Transverse colon (tissue), 4 donors: ENCODE results near the gene UNC5B. TPM values are rescaled to one million over a fixed set of nuclear protein-coding genes. Genes with fewer than 3 reads are reported as not detected.
A peak's percentile ranks its signal among the peaks of the same experiment; 100 is the strongest.

Source experiments
- DNase-seq: peaks from one replicate; pipeline ENCODE4 v3.0.0-alpha.2; 2019
- H3K27ac ChIP-seq, 4 donors: fragments of 200-600 bp; sonication (generic); 2 replicates each; pipeline ENCODE4 v1.5.1; 2016 to 2018; ENCODE audit warnings: inconsistent platforms in 4 of 4
- H3K27me3 ChIP-seq: fragments of 200-600 bp; sonication (generic); 2 replicates; pipeline ENCODE4 v1.5.1; 2017; ENCODE audit warnings: inconsistent platforms
- H3K36me3 ChIP-seq, 4 donors: fragments of 200-600 bp; sonication (generic); 2 replicates each; pipeline ENCODE4 v1.5.1; 2017 to 2019; ENCODE audit warnings: inconsistent platforms in 4 of 4
- H3K4me1 ChIP-seq, 4 donors: fragments of 200-600 bp; sonication (generic); 2 replicates each; pipeline ENCODE4 v1.5.1; 2017 to 2020; ENCODE audit warnings: inconsistent platforms in 4 of 4
- H3K4me3 ChIP-seq, 4 donors: fragments of 200-600 bp; sonication (generic); 1 replicate in 1 of 4; 2 replicates in 3 of 4; pipeline versions ENCODE4 v1.5.1 to v1.6.1; 2017 to 2019; ENCODE audit warnings: inconsistent platforms in 4 of 4
- H3K9me3 ChIP-seq, 2 donors: fragments of 200-600 bp; sonication (generic); 2 replicates each; pipeline ENCODE4 v1.5.1; 2017 to 2019; ENCODE audit warnings: inconsistent platforms in 2 of 2
- CTCF ChIP-seq, 5 experiments: fragments of 200-600 bp in 3 of 5; fragments of 450-650 bp in 2 of 5; sonication (generic) in 3 of 5; IDR thresholded peaks; 1 replicate in 2 of 5; 2 replicates in 3 of 5; pipeline ENCODE4 v1.5.1; 2016 to 2017; ENCODE audit warnings: antibody characterized with exemption in 5 of 5, inconsistent platforms in 3 of 5, mild to moderate bottlenecking in 2 of 5, moderate library complexity in 1 of 5
- EP300 ChIP-seq: sonication (generic); formaldehyde crosslinking; IDR thresholded peaks from one replicate; pipeline ENCODE4 v1.6.1; 2017; ENCODE audit warnings: antibody characterized with exemption, low read depth
- POLR2A ChIP-seq: fragments of 450-650 bp; IDR thresholded peaks from one replicate; pipeline ENCODE4 v1.6.1; 2016; ENCODE audit warnings: antibody characterized with exemption, mild to moderate bottlenecking, moderate library complexity
- POLR2AphosphoS5 ChIP-seq, 3 donors: sonication (generic); formaldehyde crosslinking; IDR thresholded peaks; one replicate each; pipeline ENCODE4 v1.6.1; 2016; ENCODE audit warnings: antibody characterized with exemption in 3 of 3
- whole genome bisulfite sequencing, 2 donors: methylation state at CpG; one replicate each; pipeline ENCODE4 v1.1.5; 2018; ENCODE audit warnings: low coverage in 1 of 2; 5-methylcytosine and 5-hydroxymethylcytosine counted together
- in situ Hi-C, 4 donors: fragments of 200-750 bp; cut with MboI; loops; one replicate each; pipeline versions ENCODE4 v1.15.0 to v1.15.1; 2017; ENCODE audit warnings: low sequenced_read_pairs in 3 of 4, low pct_ligation_motif_present in 1 of 4, low pct_unique_long_range_greater_than_20kb in 1 of 4
- intact Hi-C: fragments of 100-400 bp; cut with DNase I; formaldehyde crosslinking; loops from one replicate; pipeline ENCODE4 v1.15.1; 2023; ENCODE audit warnings: low total_unique reads
- total RNA-seq, 4 donors: library from RNA; depleted of rRNA; stranded (reverse); fragments of >200 nt; gene quantifications; one replicate each; pipeline ENCODE4 v1.1.0, GENCODE V29; 2016

Gene UNC5B
- total RNA-seq, 4 donors from 2014 or later = 12.3 to 74.1 (median 41.2) TPM

DNA sequence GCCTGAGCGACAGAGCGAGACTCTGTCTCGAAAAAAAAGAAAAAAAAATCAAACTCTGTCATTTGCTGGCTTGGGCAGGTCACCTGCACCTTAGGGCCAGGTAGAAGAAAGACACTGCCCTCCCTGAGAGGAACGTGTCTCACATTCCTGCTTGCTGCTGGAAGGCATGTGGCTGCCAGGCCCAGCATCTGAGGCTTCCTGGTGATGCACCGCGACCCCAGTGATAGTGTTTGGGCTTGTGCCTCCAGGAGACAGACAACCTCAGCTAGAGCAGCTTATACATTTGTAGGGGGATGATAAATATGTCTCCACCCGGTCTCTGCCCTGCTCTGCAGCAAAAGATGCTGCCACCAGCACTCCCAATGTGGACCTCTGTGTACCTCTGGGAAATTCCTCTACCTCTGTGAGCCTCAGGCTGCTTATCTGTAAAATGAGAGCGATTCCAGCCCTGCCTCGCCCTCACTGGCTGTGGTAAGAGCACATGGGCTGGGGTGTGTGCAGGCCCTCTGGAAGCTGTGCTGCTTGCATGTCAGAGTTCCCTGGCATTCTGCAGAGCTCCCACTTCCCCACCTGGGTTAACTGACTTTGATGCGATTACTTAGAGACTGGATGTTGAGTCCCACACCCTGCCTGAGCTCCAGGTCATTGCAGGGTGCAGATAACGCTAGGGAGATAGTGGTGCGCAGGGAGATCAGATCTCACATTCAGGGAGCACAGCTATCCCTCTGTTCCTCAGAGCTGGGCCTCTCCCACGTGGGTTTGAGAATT is 126.5 kb downstream of the UNC5B start:
- WGBS, 2 donors = 82 to 100% methylated on average over 3 to 13 of the region's 13 CpGs
- Histone ChIP-seq H3K9me3 (no peaks in the 10 kb centered on the region), H3K4me1 (peaks cover 10 to 28% (median 27%) of the 10 kb centered on the region in 4 donors), H3K27me3 (no peaks in the 10 kb centered on the region), H3K36me3 (no peaks in the 10 kb centered on the region), H3K4me3 (no peak overlapping the region), H3K27ac (no peak overlapping the region)
- in situ Hi-C loops (no loop called here), intact Hi-C loops (no loop called here)
- TF ChIP-seq POLR2A (no peak), EP300 (no peak), POLR2AphosphoS5 (IDR thresholded peaks at IDR 0.05) (no peak), CTCF (IDR thresholded peaks at IDR 0.05) (no peak)
- DNase-seq = no peak

DNA sequence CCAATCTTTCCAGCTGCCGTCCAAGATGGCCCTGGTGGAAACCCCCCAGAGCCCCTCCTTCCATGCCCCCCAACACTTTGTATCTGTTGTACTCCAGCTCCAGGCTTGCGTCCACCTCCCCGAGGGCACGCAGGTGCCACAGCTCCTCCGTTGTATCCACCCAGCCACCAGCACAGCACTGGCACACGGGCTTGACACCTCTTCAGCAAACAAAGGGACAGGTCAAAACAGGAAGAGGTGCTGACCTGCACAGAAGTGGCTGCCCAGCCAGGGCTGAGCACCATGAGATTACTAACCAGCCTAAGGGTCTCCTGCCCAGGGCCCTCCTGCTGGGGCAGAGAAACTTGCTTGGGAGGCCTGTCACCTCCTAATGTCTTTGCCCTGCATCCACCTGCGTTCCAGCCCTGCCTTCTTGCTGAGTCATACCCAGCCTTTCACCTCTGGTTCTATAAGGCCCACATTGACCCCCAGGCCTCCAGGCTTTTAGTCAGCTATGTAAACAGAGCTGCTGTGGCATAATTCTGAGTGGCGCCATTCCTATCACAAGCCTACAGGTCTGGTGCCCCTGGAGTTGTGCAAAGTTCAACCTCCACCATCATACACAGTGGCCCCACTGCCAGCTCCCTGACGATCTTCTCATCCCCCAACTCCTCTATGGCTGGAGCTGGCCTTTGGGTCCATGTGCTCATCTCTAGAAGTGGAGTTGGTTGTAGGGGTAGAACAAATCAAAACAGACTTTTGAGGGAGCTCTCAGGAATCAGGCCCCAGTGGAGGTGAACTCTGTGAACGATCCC is 127.6 kb downstream of the UNC5B start:
- Histone ChIP-seq H3K36me3 (no peaks in the 10 kb centered on the region), H3K27me3 (no peaks in the 10 kb centered on the region), H3K4me3 (no peak overlapping the region), H3K4me1 (peaks cover 10 to 31% (median 29%) of the 10 kb centered on the region in 4 donors), H3K27ac (no peak overlapping the region), H3K9me3 (no peaks in the 10 kb centered on the region)
- TF ChIP-seq POLR2AphosphoS5 (IDR thresholded peaks at IDR 0.05) = peak in 1 of 3 donors; percentile 12
- no peak for TF ChIP-seq POLR2A
- peak; percentile 51 for DNase-seq
- in situ Hi-C loops (no loop called here), intact Hi-C loops (no loop called here)
- WGBS, 2 donors = 77 to 80% methylated on average over 1 to 10 of the region's 10 CpGs

DNA sequence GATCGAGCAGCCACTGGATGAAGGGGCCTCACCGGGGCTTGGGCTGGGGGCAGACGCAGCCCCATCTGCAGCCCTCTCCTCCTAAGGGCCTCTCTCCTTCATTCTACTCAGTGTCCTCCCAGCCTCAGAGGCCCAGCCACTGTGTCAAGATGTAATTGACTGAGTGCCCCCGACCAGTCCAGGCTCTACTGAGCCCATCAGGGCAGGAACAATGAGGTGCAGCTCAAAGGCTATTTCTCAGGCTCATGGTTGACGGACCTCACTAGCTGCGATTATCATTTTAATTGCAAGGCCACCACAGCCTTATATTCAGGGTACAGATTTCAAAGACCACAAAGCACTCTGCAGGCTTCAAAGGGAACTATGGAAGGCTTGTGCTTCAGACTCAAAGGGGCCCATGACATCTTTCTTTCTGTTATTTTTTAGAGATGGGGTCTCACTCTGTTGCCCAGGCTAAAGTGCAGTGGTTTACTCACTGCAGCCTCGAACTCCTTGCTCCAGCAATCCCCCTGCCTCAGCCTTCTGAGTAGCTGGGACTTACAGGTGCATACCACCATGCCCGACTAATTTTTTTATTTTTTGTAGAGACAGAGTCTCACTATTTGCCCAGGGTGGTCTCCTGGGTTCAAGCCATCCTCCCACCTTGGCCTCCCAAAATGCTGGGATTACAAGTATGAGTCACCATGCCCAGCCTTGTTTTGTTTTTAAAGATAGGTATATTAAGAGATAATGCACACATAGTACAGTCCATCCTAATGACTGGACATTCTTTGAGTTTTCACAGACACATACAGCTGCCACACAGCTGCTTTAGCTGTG is 130.4 kb downstream of the UNC5B start:
- WGBS, 2 donors = 68 to 83% methylated on average over 2 to 8 of the region's 8 CpGs
- Histone ChIP-seq H3K36me3 (no peaks in the 10 kb centered on the region), H3K4me3 (no peak overlapping the region), H3K4me1 (peaks cover 10 to 28% (median 16%) of the 10 kb centered on the region in 4 donors), H3K27ac (peak overlapping the region; percentile 2 to 79 (median 62)), H3K9me3 (no peaks in the 10 kb centered on the region), H3K27me3 (no peaks in the 10 kb centered on the region)
- DNase-seq = no peak
- in situ Hi-C loops = no loop called here
- TF ChIP-seq EP300 (no peak), CTCF (IDR thresholded peaks at IDR 0.05) (no peak), POLR2AphosphoS5 (IDR thresholded peaks at IDR 0.05) (no peak), POLR2A (no peak)
- intact Hi-C loops = no loop called here

- in situ Hi-C loops = no loop called here
- peak; percentile 73 for DNase-seq
- intact Hi-C loops = no loop called here
These were observed 131.0 kb downstream of the UNC5B start for GRCh38 chr10:71343392-71343773.

More at GRCh38 chr10:71343392-71343773, 131.0 kb downstream of the UNC5B start:
- Histone ChIP-seq H3K4me1 (peaks cover 10 to 34% (median 16%) of the 10 kb centered on the region in 4 donors), H3K27me3 (no peaks in the 10 kb centered on the region), H3K27ac (peak overlapping the region; percentile 59 to 79 (median 62)), H3K9me3 (no peaks in the 10 kb centered on the region), H3K4me3 (no peak overlapping the region), H3K36me3 (no peaks in the 10 kb centered on the region)
- peak in 2 of 3 donors; percentile 32 to 52 for TF ChIP-seq POLR2AphosphoS5 (IDR thresholded peaks at IDR 0.05)
- TF ChIP-seq CTCF (IDR thresholded peaks at IDR 0.05) = no peak
- TF ChIP-seq EP300 = no peak
- 54% methylated on average over 5 of the region's 5 CpGs; no CpG with 5 or more reads in 1 of the 2 donors for whole genome bisulfite sequencing, 2 donors
